GM23248 (cell line): Measurements from ENCODE around the gene CXCL17. TPM values are rescaled to one million over a fixed set of nuclear protein-coding genes. Genes with fewer than 3 reads are reported as not detected.

Experiments used
- DNase-seq: peaks from one replicate; pipeline ENCODE4 v3.0.0-alpha.2; 2015
- H2AFZ ChIP-seq: fragments of 200-600 bp; sonication (generic); 2 replicates; pipeline ENCODE4 v1.6.1; 2016; ENCODE audit warnings: antibody characterized with exemption
- H3F3A ChIP-seq: fragments of 200-600 bp; sonication (generic); 2 replicates; pipeline ENCODE4 v1.6.1; 2016; ENCODE audit warnings: mild to moderate bottlenecking, antibody characterized with exemption, mixed run types; ENCODE audit not compliant: insufficient read depth
- H3K27ac ChIP-seq: fragments of 200-600 bp; sonication (generic); 2 replicates; pipeline ENCODE4 v1.5.1; 2016; ENCODE audit warnings: mild to moderate bottlenecking
- H3K27me3 ChIP-seq: fragments of 200-600 bp; sonication (generic); replicated peaks from 2 replicates; pipeline ENCODE4 v1.6.1; 2016; ENCODE audit warnings: mild to moderate bottlenecking; ENCODE audit not compliant: insufficient read depth
- H3K36me3 ChIP-seq: fragments of 200-600 bp; sonication (generic); 2 replicates; pipeline ENCODE4 v1.6.1; 2016; ENCODE audit warnings: low read depth, mild to moderate bottlenecking
- H3K4me1 ChIP-seq: fragments of 200-600 bp; sonication (generic); 2 replicates; pipeline ENCODE4 v1.6.1; 2016; ENCODE audit warnings: mild to moderate bottlenecking; ENCODE audit not compliant: insufficient read depth
- H3K4me2 ChIP-seq: fragments of 200-600 bp; sonication (generic); one replicate; pipeline ENCODE4 v1.6.1; 2016; ENCODE audit warnings: mild to moderate bottlenecking; ENCODE audit not compliant: unreplicated experiment
- H3K4me3 ChIP-seq: fragments of 200-600 bp; sonication (generic); 2 replicates; pipeline ENCODE4 v1.5.1; 2016; ENCODE audit warnings: mild to moderate bottlenecking
- H3K79me2 ChIP-seq: fragments of 200-600 bp; sonication (generic); 2 replicates; pipeline ENCODE4 v1.6.1; 2016; ENCODE audit warnings: mild to moderate bottlenecking; ENCODE audit not compliant: insufficient read depth
- H3K9ac ChIP-seq: fragments of 200-600 bp; sonication (generic); 2 replicates; pipeline ENCODE4 v1.6.1; 2016; ENCODE audit warnings: mild to moderate bottlenecking
- H3K9me2 ChIP-seq: fragments of 200-600 bp; sonication (generic); 2 replicates; pipeline ENCODE4 v1.6.1; 2016; ENCODE audit warnings: mixed run types, mild to moderate bottlenecking, moderate library complexity; ENCODE audit not compliant: insufficient read depth
- H3K9me3 ChIP-seq: fragments of 200-600 bp; sonication (generic); one replicate; pipeline ENCODE4 v1.6.1; 2017; ENCODE audit warnings: low read depth
- H4K20me1 ChIP-seq: fragments of 200-600 bp; sonication (generic); 2 replicates; pipeline ENCODE4 v1.6.0; 2016; ENCODE audit not compliant: insufficient read depth
- EZH2 ChIP-seq: fragments of 200-600 bp; sonication (generic); IDR thresholded peaks from 2 replicates; pipeline ENCODE4 v1.6.1; 2018; ENCODE audit warnings: antibody characterized with exemption, mild to moderate bottlenecking; ENCODE audit not compliant: insufficient read depth, poor library complexity, severe bottlenecking
- EZH2phosphoT487 ChIP-seq: fragments of 200-600 bp; sonication (generic); IDR thresholded peaks from 2 replicates; pipeline ENCODE4 v1.6.1; 2018; ENCODE audit warnings: antibody characterized with exemption, moderate library complexity, mild to moderate bottlenecking, low read depth; ENCODE audit not compliant: insufficient read depth
- WGBS, 2 experiments: methylation state at CpG; one replicate each; pipeline ENCODE4 v1.1.6; 2015 to 2017; ENCODE audit warnings: low lambda C conversion rate in 2 of 2, low coverage in 1 of 2; ENCODE audit errors: missing lambda C conversion rate in 2 of 2; 5-methylcytosine and 5-hydroxymethylcytosine counted together
- in situ Hi-C: fragments of 300-500 bp; cut with MboI; formaldehyde crosslinking; loops from 2 replicates; pipeline ENCODE4 v1.15.0; 2020
- polyA plus RNA-seq: library from polyadenylated mRNA; unstranded; fragments of >200 nt; fragmentation: Nextera tagmentation; extraction: Ambion mirVana; gene quantifications from 2 replicates; pipeline ENCODE4 v1.2.1, GENCODE V29; 2016
- total RNA-seq: library from RNA; depleted of rRNA; stranded (reverse); fragments of >200 nt; shearing (Covaris generic); gene quantifications from 2 replicates; pipeline ENCODE4 v1.2.3, GENCODE V29; 2014

The CXCL17 gene
- total and polyA plus RNA-seq, 2 experiments from 2014 or later, result not detected

DNA sequence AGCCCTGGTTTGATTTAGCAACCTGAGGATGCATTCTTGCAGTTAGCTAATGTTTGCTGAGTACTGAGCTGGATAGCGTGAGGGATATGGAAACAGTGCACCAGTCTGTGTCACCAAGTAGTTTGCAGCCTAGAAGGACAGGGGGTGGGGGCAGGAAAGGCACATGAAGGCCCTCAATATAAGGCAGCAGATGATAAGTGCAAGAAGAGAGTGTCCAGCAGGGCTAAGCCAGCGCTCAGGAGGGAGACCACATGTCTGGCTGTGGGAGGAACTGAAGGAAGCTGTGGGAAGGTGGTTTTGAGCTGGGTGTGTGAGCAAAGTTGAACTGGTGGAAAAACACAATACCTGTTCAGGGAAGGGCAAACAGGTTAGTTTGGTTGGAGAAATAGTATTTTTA is 1.7 kb downstream of the CXCL17 start:
- Histone ChIP-seq H3K27me3 (peaks cover 9% of the 10 kb centered on the region; the same call in 1 of the 2 replicates), H3K4me1 (peaks cover 6% of the 10 kb centered on the region), H3K27ac (no peak overlapping the region), H2AFZ (no peak overlapping the region), H4K20me1 (no peaks in the 10 kb centered on the region), H3F3A (0 out of 2 replicates have a peak, but pooled peaks cover 3% of the 10 kb centered on the region), H3K36me3 (no peaks in the 10 kb centered on the region), H3K4me2 (no peak overlapping the region), H3K4me3 (no peak overlapping the region), H3K9me2 (no peaks in the 10 kb centered on the region), H3K9me3 (no peaks in the 10 kb centered on the region), H3K9ac (no peak overlapping the region), H3K79me2 (no peaks in the 10 kb centered on the region)
- DNase-seq, result peak; percentile 8
- TF ChIP-seq EZH2, result no peak
- TF ChIP-seq EZH2phosphoT487, result no peak
- WGBS, 2 experiments, result 55 to 60% methylated on average over 2 of the region's 2 CpGs
- in situ Hi-C loops, result no loop called here

DNA sequence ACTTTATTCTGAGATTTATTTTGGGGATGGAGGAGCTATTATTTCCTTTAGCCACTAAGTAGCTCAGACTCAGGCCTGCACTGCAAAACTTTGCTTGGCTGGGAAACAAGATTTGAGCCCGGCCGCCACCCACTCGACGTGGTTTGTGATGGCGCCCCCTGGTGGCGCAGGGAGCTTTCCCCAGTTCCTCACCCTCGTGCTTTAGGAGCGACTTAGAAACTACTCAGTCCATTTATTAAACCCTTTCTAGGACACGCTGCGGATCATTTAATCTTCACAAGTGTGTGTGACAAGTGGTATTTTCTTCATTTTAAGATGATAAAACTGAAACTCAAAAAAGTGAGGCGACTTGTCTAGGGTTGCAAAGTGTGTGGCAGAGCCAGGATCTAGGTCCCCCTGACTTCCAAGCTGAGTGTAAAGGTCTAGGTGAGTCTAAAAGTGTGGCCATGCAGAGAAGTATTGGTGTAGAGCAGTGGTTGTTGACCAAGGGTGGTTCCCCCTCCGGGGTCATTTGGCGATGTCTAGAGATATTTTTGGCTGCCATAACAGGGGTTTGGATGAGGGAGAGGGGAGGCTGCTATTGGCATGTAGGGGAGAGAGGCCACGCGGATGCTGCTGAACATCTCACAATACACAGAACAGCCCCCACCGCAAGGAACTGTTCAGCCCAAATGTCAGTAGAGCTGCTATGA is 2.2 kb downstream of the CXCL17 start:
- H3K4me3 ChIP-seq, result no peak overlapping the region
- no peaks in the 10 kb centered on the region for H3K36me3 ChIP-seq
- in situ Hi-C loops, result no loop called here
- H3K27ac ChIP-seq, result no peak overlapping the region
- H3K4me1 ChIP-seq, result peaks cover 8% of the 10 kb centered on the region
- H4K20me1 ChIP-seq, result no peaks in the 10 kb centered on the region
- H3K9me3 ChIP-seq, result no peaks in the 10 kb centered on the region
- peak; percentile 89 for DNase-seq
- no peak for TF ChIP-seq EZH2phosphoT487
- TF ChIP-seq EZH2, result no peak
- no peak overlapping the region for H3K4me2 ChIP-seq
- H3F3A ChIP-seq, result 0 out of 2 replicates have a peak, but pooled peaks cover 6% of the 10 kb centered on the region
- H2AFZ ChIP-seq, result no peak overlapping the region
- H3K9me2 ChIP-seq, result no peaks in the 10 kb centered on the region
- no peaks in the 10 kb centered on the region for H3K79me2 ChIP-seq
- 24 to 26% methylated on average over 16 of the region's 16 CpGs for WGBS, 2 experiments
- H3K9ac ChIP-seq, result no peak overlapping the region
- peaks cover 9% of the 10 kb centered on the region; the same call in 1 of the 2 replicates for H3K27me3 ChIP-seq

DNA sequence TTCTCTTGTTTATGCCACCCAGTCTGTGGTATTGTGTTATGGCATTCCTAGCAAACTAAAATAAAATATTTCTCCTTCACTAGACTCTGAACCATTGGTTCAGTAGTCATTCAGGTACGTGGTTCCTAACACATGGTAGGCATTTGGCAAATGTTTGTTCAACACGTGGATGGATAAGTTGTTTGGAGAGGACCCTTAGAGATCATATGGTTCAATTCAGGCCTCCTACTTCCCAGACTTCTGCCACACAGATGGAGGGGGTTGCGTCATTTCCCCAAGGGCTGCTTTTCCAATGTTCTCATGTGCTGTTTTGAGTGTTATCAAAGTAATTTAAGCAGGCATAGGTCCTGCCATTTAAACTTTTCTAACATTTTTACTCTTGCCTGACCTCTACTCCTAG is 6.7 kb downstream of the CXCL17 start:
- H3K9ac ChIP-seq, result no peak overlapping the region
- H3F3A ChIP-seq, result 0 out of 2 replicates have a peak, but pooled peaks cover 6% of the 10 kb centered on the region
- H3K9me2 ChIP-seq, result no peaks in the 10 kb centered on the region
- in situ Hi-C loops, result no loop called here
- no peaks in the 10 kb centered on the region for H3K36me3 ChIP-seq
- H3K9me3 ChIP-seq, result no peaks in the 10 kb centered on the region
- peak; percentile 58 for DNase-seq
- H2AFZ ChIP-seq, result peak overlapping the region; percentile 73
- no peaks in the 10 kb centered on the region for H3K79me2 ChIP-seq
- H3K4me2 ChIP-seq, result no peak overlapping the region
- H3K27ac ChIP-seq, result 0 out of 2 replicates have a peak overlapping the region, but pooled peaks have one; percentile 11
- no peak overlapping the region for H3K4me3 ChIP-seq
- H3K4me1 ChIP-seq, result peaks cover 8% of the 10 kb centered on the region
- H3K27me3 ChIP-seq, result no peaks in the 10 kb centered on the region
- no peaks in the 10 kb centered on the region for H4K20me1 ChIP-seq
- 12 to 14% methylated on average over 3 of the region's 3 CpGs for WGBS, 2 experiments
- TF ChIP-seq EZH2 (no peak), EZH2phosphoT487 (no peak)

DNA sequence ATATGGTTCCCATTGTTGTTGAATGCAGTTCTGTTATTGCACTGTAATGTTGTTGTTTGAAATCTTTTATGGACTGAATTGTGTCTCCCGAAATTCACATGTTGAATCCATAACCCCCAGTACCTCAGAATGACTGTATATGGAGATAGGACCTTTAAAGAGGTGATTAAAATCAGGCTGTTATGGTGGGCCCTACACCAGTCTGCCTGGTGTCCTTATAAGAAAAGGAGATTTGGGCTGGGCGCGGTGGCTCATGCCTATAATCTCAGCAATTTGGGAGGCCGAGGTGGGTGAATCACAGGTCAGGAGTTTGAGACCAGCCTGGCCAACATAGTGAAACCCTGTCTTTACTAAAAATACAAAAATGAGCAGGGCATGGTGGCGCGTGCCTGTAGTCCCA is 7.4 kb downstream of the CXCL17 start:
- Histone ChIP-seq H3K4me2 (no peak overlapping the region), H3K9ac (no peak overlapping the region), H3K9me2 (no peaks in the 10 kb centered on the region), H3K9me3 (no peaks in the 10 kb centered on the region), H2AFZ (no peak overlapping the region), H3K4me3 (no peak overlapping the region), H3K4me1 (peaks cover 8% of the 10 kb centered on the region), H3K79me2 (no peaks in the 10 kb centered on the region), H3K36me3 (no peaks in the 10 kb centered on the region), H3K27ac (no peak overlapping the region), H4K20me1 (no peaks in the 10 kb centered on the region), H3K27me3 (no peaks in the 10 kb centered on the region), H3F3A (0 out of 2 replicates have a peak, but pooled peaks cover 6% of the 10 kb centered on the region)
- WGBS, 2 experiments, result 72 to 75% methylated on average over 6 of the region's 6 CpGs
- in situ Hi-C loops, result no loop called here
- no peak for DNase-seq
- TF ChIP-seq EZH2 (no peak), EZH2phosphoT487 (no peak)
